ENCODE measurements around the gene BCAR1. TPM values are rescaled to one million over a fixed set of nuclear protein-coding genes. Genes with fewer than 3 reads are reported as not detected.

Gene BCAR1
- polyA plus RNA-seq, 1 donor (not counting 4 experiments of a cell fraction or from before 2014, with no cell fraction given) = 17.8 TPM

- H4K20me1 ChIP-seq (ENCODE audit: control insufficient read depth, extremely low read depth, insufficient read depth, low read length) = peaks cover 17% of the 10 kb centered on the region
- no peak overlapping the region for H3K27ac ChIP-seq (ENCODE audit: control insufficient read depth, insufficient read depth, low read length)
- no peaks in the 10 kb centered on the region for H3K9me3 ChIP-seq (ENCODE audit: control insufficient read depth, low read depth, low read length)
- H3K9me1 ChIP-seq (ENCODE audit: control insufficient read depth, extremely low read depth, insufficient read depth, low read length) = peaks cover 2% of the 10 kb centered on the region
- TF ChIP-seq EZH2 (IDR thresholded peaks at IDR 0.05; ENCODE audit: low read length) (no peak), CTCF (optimal IDR thresholded peaks at IDR 0.05 in 1 of 3, IDR thresholded peaks at IDR 0.05 in 1 of 3, conservative IDR thresholded peaks at IDR 0.05 in 1 of 3; ENCODE audit: extremely low read depth in 1 of 3, insufficient read depth in 2 of 3, low read length in 3 of 3) (no peak)
- H3K4me3 ChIP-seq (ENCODE audit: control insufficient read depth in 2 of 3, extremely low read depth in 1 of 3, insufficient read depth in 2 of 3, low read depth in 1 of 3, low read length in 3 of 3) = no peak overlapping the region
- peaks cover 96% of the 10 kb centered on the region for H3K79me2 ChIP-seq (ENCODE audit: control insufficient read depth, insufficient read depth, low read length)
- no peak overlapping the region for H3K9ac ChIP-seq (ENCODE audit: control insufficient read depth, extremely low read depth, insufficient read depth, low read length)
- H3K4me2 ChIP-seq (ENCODE audit: control insufficient read depth, extremely low read depth, insufficient read depth, low read depth, low read length) = no peak overlapping the region
- DNase-seq (ENCODE audit: low read depth, low spot score) (no peak), FAIRE-seq (no peak)
- H3K4me1 ChIP-seq (ENCODE audit: control insufficient read depth, extremely low read depth, insufficient read depth, low read length) = peaks cover 64% of the 10 kb centered on the region
- H3K27me3 ChIP-seq (ENCODE audit: control insufficient read depth, extremely low read depth, insufficient read depth, low read length) = no peaks in the 10 kb centered on the region
- no peak overlapping the region for H2AFZ ChIP-seq (ENCODE audit: control insufficient read depth, low read length)
- H3K36me3 ChIP-seq (ENCODE audit: control insufficient read depth in 2 of 2, extremely low read depth in 1 of 2, insufficient read depth in 2 of 2, low read length in 2 of 2) = peaks cover 16 to 40% of the 10 kb centered on the region in 2 experiments
- dilution Hi-C loops (cut with MboI; ENCODE audit: extremely low pct_ligation_motif_present, low sequenced_read_pairs) = loop anchor here (25.0 kb wide), 1 partner anchor 141 kb away; no protein-coding TSS in a partner anchor
These were observed 4.8 kb downstream of the BCAR1 start for GRCh38 chr16:75246504-75247205.

- Histone ChIP-seq H3K4me3 (ENCODE audit: control insufficient read depth in 2 of 3, extremely low read depth in 1 of 3, insufficient read depth in 2 of 3, low read depth in 1 of 3, low read length in 3 of 3) (peak overlapping the region in 1 of 3 experiments; percentile 7), H3K36me3 (ENCODE audit: control insufficient read depth in 2 of 2, extremely low read depth in 1 of 2, insufficient read depth in 2 of 2, low read length in 2 of 2) (peaks cover 25 to 52% of the 10 kb centered on the region in 2 experiments)
These were observed 6.3 kb downstream of the BCAR1 start for GRCh38 chr16:75244844-75245758.

More at GRCh38 chr16:75244844-75245758, 6.3 kb downstream of the BCAR1 start:
- FAIRE-seq (no peak), DNase-seq (ENCODE audit: low read depth, low spot score) (no peak)
- Histone ChIP-seq H3K9ac (ENCODE audit: control insufficient read depth, extremely low read depth, insufficient read depth, low read length) (peak overlapping the region; percentile 72), H3K27ac (ENCODE audit: control insufficient read depth, insufficient read depth, low read length) (peak overlapping the region; percentile 82), H3K9me1 (ENCODE audit: control insufficient read depth, extremely low read depth, insufficient read depth, low read length) (peaks cover 2% of the 10 kb centered on the region), H3K27me3 (ENCODE audit: control insufficient read depth, extremely low read depth, insufficient read depth, low read length) (no peaks in the 10 kb centered on the region), H3K9me3 (ENCODE audit: control insufficient read depth, low read depth, low read length) (no peaks in the 10 kb centered on the region), H3K4me1 (ENCODE audit: control insufficient read depth, extremely low read depth, insufficient read depth, low read length) (peaks cover 63% of the 10 kb centered on the region), H2AFZ (ENCODE audit: control insufficient read depth, low read length) (no peak overlapping the region), H3K79me2 (ENCODE audit: control insufficient read depth, insufficient read depth, low read length) (peaks cover 100% of the 10 kb centered on the region), H3K4me2 (ENCODE audit: control insufficient read depth, extremely low read depth, insufficient read depth, low read depth, low read length) (peak overlapping the region; percentile 60), H4K20me1 (ENCODE audit: control insufficient read depth, extremely low read depth, insufficient read depth, low read length) (peaks cover 22% of the 10 kb centered on the region)
- TF ChIP-seq CTCF (optimal IDR thresholded peaks at IDR 0.05 in 1 of 3, IDR thresholded peaks at IDR 0.05 in 1 of 3, conservative IDR thresholded peaks at IDR 0.05 in 1 of 3; ENCODE audit: extremely low read depth in 1 of 3, insufficient read depth in 2 of 3, low read length in 3 of 3) (no peak), EZH2 (IDR thresholded peaks at IDR 0.05; ENCODE audit: low read length) (no peak)
- dilution Hi-C loops (cut with MboI; ENCODE audit: extremely low pct_ligation_motif_present, low sequenced_read_pairs) = loop anchor here (25.0 kb wide), 1 partner anchor 142 kb away; no protein-coding TSS in a partner anchor

Measured in keratinocyte (primary cell).